Measurements from ENCODE around the gene TLE3.
"Not testable (repeated sequence)": the region's sequence is repeated elsewhere in the genome, so short reads cannot be mapped to it uniquely, and the experiment has no call there.

TLE3 gene

GRCh38 chr15:70125605-70126004 is 27.9 kb upstream of the TLE3 start:
- DNase-seq, result no peak

DNA sequence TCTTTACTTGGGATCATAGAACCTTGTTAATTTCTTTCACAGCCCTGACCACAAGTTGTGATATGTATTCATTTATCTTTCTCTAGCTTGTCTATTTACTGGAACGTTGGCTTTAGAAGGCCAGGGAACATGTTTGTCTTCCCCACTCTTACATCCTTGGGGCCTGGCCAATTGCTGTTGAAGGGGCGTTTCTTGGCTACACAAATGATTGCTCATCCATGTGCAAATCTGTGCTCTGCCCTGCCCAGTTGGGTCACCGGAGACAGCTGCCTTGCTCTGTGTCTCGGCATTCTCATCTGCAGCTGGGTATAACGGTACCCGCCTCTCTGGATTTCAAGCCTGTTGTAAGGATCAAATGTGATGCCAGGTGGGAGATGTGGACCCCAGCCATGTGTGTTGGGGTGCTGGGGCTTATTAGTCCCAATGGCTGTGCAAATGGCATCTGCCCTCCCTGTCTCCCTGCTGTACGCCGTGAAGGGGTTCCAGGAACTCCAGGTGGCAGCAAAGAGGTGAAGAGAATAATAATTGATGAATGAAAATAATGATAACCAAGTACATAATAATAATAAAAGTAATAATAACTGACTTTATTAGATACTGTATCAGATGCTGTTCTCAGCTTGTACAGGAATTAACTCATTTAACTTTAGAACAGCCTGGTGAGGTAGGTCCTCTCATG is 24.0 kb upstream of the TLE3 start:
- no peak for DNase-seq

- DNase-seq, result no peak
Observed at GRCh38 chr15:70120958-70121623, 23.4 kb upstream of the TLE3 start.

DNA sequence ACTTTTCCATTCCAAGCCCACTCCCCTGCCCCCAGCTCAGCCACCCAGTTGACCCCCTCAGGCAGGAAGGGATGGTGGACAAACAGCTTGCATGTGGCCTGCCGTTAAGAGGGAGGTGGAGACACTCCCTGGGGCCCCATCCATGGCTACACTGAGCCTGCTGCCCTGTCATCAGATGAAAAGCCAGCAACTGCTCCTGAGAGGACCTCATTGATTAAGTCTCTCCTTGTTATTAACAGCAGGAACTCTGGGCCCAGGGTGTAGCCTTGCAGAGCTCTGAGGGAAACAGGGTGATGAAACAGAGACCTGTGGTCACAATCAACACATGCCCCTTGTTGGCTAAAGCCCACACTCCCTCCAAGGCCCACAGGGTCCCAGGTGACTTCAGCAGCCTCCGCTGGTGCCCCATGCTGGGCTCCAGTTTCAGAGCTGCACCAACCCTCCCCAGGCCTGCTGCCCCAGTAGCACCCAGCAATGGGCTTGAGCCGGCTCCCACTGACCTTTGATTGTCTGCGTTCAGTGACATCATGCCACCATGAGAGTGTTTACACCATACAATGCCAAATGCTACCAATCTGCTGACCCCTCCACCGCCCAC is 22.3 kb upstream of the TLE3 start:
- no peak for DNase-seq

GRCh38 chr15:70118599-70118998 is 20.9 kb upstream of the TLE3 start:
- no peak for DNase-seq

GRCh38 chr15:70116317-70116716 is 18.6 kb upstream of the TLE3 start:
- no peak for DNase-seq

- no peak for DNase-seq
Observed at GRCh38 chr15:70114221-70114620, 16.5 kb upstream of the TLE3 start.

- no peak for DNase-seq
Observed at GRCh38 chr15:70113304-70113700, 15.6 kb upstream of the TLE3 start.

DNA sequence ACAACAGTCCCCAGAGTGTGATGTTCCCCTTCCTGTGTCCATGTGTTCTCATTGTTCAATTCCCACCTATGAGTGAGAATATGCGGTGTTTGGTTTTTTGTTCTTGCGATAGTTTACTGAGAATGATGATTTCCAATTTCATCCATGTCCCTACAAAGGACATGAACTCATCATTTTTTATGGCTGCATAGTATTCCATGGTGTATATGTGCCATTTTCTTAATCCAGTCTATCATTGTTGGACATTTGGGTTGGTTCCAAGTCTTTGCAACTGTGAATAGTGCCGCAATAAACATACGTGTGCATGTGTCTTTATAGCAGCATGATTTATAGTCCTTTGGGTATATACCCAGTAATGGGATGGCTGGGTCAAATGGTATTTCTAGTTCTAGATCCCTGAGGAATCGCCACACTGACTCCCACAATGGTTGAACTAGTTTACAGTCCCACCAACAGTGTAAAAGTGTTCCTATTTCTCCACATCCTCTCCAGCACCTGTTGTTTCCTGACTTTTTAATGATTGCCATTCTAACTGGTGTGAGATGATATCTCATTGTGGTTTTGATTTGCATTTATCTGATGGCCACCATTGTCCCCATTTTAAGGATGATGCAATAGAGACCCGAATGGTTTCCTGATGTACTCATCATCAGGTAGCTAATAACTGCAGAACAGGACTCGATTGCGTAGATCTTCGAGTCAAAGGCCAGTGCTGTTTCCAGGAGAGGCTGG is 15.0 kb upstream of the TLE3 start:
- DNase-seq, result not testable (repeated sequence)

DNA sequence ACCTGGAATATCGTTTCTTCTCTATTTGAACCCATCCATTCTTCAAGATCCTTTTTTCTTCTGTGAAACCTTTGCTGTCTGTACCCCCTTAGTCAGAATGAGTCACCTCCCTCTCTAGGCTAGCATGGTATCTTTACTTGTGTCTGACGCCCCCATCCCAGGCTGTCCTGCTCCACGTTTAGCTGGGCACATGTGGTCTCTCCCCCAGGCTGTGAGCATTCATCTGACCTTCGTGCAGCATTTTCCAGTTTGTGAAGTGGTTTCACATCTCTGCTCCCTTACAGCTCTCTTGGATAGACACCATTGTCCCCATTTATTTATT is 14.3 kb upstream of the TLE3 start:
- no peak for DNase-seq

DNA sequence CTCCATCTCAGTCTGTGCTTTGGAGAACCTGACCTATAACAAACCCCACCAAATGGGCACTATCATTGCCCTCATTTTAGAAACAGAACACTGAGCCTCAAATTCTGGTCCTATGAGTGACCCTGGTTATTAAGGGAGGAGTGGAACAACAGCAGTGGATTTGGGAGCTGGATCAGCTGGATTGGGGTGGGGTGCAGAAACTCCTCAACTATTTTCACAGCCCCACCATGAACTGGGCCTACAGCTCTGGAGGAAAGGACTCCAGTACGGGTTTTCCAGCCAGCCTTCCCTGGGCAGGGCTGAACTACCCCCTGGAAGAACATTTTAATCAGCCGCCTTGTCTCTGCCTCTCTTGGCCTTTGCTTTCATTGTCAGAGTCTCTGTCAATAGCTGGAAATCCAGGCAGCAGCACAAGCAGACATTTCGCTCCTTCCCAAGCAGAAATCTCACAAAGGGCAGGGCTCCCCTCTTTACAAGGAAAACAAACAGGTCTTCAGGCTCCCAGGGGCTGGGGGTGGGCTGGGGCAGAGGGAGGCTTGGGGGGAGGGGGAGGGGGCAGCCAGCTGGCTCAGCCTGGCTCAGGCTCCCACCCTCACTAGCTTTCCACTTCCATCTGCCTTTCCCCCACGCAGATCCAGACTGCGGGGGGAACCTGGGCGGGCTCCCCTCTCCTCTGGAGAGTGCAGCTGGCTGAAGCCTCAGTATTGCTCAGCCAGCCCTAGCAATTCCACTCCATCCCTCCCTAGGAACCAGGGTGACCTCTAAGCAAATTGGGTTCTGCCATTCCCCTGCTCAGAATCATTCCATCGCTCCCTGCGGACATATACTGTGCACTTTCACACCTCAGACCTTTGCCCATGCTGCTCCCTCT is 13.7 kb upstream of the TLE3 start:
- peak; percentile 75 for DNase-seq

- DNase-seq, result no peak
Observed at GRCh38 chr15:70109978-70110377, 12.3 kb upstream of the TLE3 start.

DNA sequence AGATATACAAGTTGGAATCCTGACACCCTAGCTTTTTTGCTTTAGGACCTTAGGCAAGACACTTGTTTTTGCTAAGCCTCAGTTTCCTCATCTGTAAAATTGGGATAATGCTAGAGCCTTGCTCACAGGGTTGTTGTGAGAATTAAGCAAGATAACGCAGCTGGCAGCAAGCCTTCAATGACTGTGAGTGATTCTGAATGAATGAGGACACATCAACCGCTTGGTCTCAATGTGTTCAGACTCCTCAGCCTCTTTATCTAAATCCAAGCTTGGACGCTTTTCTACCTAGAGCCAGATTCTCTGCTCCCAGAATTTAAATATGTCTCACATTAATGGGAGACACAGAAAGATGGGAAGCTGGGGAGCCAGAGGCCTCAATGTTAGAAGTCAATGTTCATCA is 11.8 kb upstream of the TLE3 start:
- no peak for DNase-seq

GRCh38 chr15:70103880-70104626 is 6.3 kb upstream of the TLE3 start:
- DNase-seq, result no peak

DNA sequence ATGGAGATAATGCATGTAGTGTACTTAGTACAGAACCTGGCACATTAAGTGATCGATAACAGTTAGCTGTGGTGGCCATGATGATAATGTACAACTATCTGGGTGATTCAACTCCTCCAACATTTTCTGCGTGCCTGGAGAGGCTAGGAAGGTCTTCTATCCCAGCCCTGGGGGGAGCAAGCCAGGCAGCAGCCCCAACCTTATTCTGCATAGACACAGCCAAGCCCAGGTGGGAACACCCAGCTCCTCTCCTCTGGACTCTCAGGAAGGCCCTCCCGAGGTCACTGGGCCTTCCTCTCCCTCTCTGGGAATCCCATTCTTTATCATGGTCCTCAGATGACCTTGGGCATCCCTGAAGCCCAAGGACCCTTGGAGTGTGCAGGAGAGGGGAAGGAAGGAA is 5.1 kb upstream of the TLE3 start:
- no peak for DNase-seq

- peak; percentile 90 for DNase-seq
Observed at GRCh38 chr15:70101459-70102113, 3.9 kb upstream of the TLE3 start.

GRCh38 chr15:70100474-70101341 is 3.0 kb upstream of the TLE3 start:
- DNase-seq, result peak; percentile 39

DNA sequence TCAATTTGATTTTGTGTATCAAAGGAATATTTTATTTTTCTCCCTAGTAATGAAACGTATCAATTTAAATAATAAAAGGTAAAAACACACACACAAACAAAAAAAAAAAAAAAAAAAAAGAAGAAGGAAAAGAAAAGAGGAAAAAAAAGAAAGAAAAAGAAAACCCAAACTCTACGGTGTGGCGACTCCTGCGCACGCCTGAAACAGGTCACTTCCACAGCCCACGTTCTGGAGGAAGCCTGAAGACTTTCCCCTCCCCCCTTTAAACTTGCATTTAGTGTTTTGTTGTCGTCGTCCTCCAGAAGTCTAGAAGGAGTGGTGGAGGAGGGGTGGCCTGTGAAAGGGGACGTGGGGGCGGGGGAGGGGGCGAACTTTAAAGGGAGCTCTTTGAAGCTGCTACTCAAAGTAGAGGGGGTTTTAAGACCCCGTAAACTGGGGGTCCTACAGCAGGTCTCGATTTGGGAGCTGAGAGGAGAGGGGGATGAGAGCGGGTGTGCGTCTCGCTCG is 2.3 kb upstream of the TLE3 start:
- no peak for DNase-seq

DNA sequence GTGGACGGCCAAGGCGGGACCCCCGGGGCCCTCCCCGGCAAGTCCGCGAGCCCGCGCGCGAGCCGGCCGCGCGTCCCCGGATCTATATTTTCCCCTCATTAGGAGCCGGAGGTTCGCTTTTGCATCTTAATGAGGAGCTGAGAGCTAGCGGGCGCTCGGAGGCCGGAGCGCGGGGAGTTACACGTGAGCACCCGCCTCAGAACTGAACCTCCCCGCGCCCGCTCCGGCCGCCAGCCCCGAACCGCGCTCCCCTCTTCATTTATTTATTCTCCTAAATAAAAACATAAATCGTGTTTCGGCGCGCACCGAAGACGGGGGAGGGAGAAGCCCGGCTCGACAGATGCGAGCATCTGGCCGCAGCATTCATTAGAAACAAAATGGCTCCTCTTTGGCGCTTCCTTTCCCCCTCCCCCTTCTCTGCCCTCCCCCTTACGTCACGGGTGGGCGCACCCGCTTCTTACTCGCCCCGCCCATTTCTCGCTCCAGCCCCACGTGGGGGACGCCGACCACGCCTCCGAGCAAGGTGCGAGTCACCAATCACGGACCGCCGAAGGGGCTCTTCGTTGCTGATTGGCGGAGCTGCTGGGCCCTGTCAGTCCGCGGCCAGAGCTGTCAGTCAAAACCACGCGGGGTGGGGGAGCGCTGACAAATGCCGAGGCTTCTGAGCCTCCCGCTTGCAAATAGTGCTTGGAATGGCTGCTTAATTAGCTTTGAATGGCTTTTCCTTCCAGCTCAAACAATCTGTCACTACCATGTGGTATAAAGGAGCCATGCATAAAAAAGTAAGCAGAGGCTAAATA is 1.6 kb upstream of the TLE3 start:
- peak; percentile 99 for DNase-seq
